HepG2 (cell line): ENCODE measurements around the gene CMIP. TPM values are rescaled to one million over a fixed set of nuclear protein-coding genes. Genes with fewer than 3 reads are reported as not detected.
A peak's percentile ranks its signal among the peaks of the same experiment; 100 is the strongest.

Experiments used
- ATAC-seq: fragments of 200-7000 bp; cut with Tn5 transposase; 3 replicates; pipeline ENCODE4 v1.9.1; 2020; ENCODE audit warnings: mild to moderate bottlenecking, moderate library complexity
- BruUV-seq: library from RNA; stranded (reverse); fragments of 400-500 nt; replicated peaks from 2 replicates; lab custom pipeline; 2021; lab: Mats Ljungman, UMichigan
- CTCF ChIA-PET: fragments of 300-600 bp; formaldehyde crosslinking; extraction: SDS; loops from one replicate; lab custom pipeline; 2021; ENCODE audit warnings: low total read pairs, inconsistent platforms, low intra/inter-chr PET ratio; lab: Yijun Ruan, JAX
- POLR2A ChIA-PET: fragments of 350-600 bp; sonication (Branson Sonifier 250); formaldehyde crosslinking; loops from one replicate; lab custom pipeline; 2020; ENCODE audit warnings: antibody characterized with exemption, inconsistent platforms; lab: Yijun Ruan, JAX
- DNase-seq: peaks from one replicate; pipeline ENCODE4 v3.0.0-alpha.2; 2015; ENCODE audit warnings: low spot score
- FAIRE-seq: peaks from 3 replicates; lab custom pipeline; 2011; peaks lifted over from hg19 to GRCh38; lab: Jason Lieb, UNC
- H2AFZ ChIP-seq: one replicate; pipeline ENCODE4 v1.6.1; 2011; ENCODE audit warnings: low read length, inconsistent platforms
- H3K27ac ChIP-seq: fragments of 300-600 bp; 3 replicates; pipeline ENCODE4 v1.8.0; 2011; ENCODE audit warnings: mixed run types, mild to moderate bottlenecking, mixed read lengths, low read length, inconsistent platforms; ENCODE audit not compliant: insufficient read depth; ENCODE audit errors: extremely low read length
- H3K27me3 ChIP-seq, 2 experiments: fragments of 200-600 bp in 1 of 2; 2 replicates in 1 of 2; 3 replicates in 1 of 2; pipeline versions ENCODE4 v1.6.0 to v1.8.0; 2011; ENCODE audit warnings: low read length in 2 of 2, mild to moderate bottlenecking in 2 of 2, moderate library complexity in 2 of 2, inconsistent platforms in 1 of 2; ENCODE audit not compliant: insufficient read depth in 2 of 2, control insufficient read depth in 1 of 2
- H3K36me3 ChIP-seq, 2 experiments: fragments of 200-600 bp in 1 of 2; replicated peaks in 1 of 2; 2 replicates in 1 of 2; 3 replicates in 1 of 2; pipeline versions ENCODE4 v1.5.1 to v1.8.0; 2011; ENCODE audit warnings: low read length in 2 of 2, inconsistent platforms in 1 of 2; ENCODE audit not compliant: insufficient read depth in 2 of 2, control insufficient read depth in 1 of 2
- H3K4me1 ChIP-seq: 2 replicates; pipeline ENCODE4 v1.5.1; 2012; ENCODE audit warnings: low read length, inconsistent platforms; ENCODE audit not compliant: insufficient read depth
- H3K4me2 ChIP-seq: 2 replicates; pipeline ENCODE4 v1.6.0; 2011; ENCODE audit warnings: low read depth, low read length, inconsistent platforms
- H3K4me3 ChIP-seq, 3 experiments: fragments of 200-600 bp in 1 of 3; sonication (generic), shearing (Covaris generic) in 1 of 3; replicated peaks in 1 of 3; 2 replicates each; pipeline ENCODE4 v1.5.1; 2011 to 2016; ENCODE audit warnings: low read length in 3 of 3, inconsistent platforms in 2 of 3, low read depth in 2 of 3, mild to moderate bottlenecking in 2 of 3, control low read depth in 1 of 3, mixed read lengths in 1 of 3; ENCODE audit not compliant: insufficient read depth in 1 of 3
- H3K79me2 ChIP-seq: one replicate; pipeline ENCODE4 v1.6.1; 2011; ENCODE audit warnings: low read length, inconsistent platforms; ENCODE audit not compliant: insufficient read depth
- H3K9ac ChIP-seq: 2 replicates; pipeline ENCODE4 v1.6.0; 2011; ENCODE audit warnings: mild to moderate bottlenecking, low read depth, low read length, inconsistent platforms; ENCODE audit not compliant: insufficient read depth
- H3K9me3 ChIP-seq: 2 replicates; pipeline ENCODE4 v1.5.1; 2012; ENCODE audit warnings: mild to moderate bottlenecking, low read length
- H4K20me1 ChIP-seq: 2 replicates; pipeline ENCODE4 v1.6.0; 2011; ENCODE audit warnings: inconsistent platforms, mild to moderate bottlenecking, low read length, moderate library complexity; ENCODE audit not compliant: insufficient read depth
- AFF4 ChIP-seq: sonication (generic); formaldehyde crosslinking; IDR thresholded peaks from 2 replicates; pipeline ENCODE4 v1.4.0; 2020; ENCODE audit warnings: missing genetic modification reagents
- ARID5B ChIP-seq: IDR thresholded peaks from 2 replicates; pipeline ENCODE4 v1.4.0; 2020; ENCODE audit warnings: mild to moderate bottlenecking, missing genetic modification reagents
- GATAD1 ChIP-seq: IDR thresholded peaks from 2 replicates; pipeline ENCODE4 v1.6.1; 2016; ENCODE audit warnings: missing genetic modification reagents, missing compliant biosample characterization
- HBP1 ChIP-seq: IDR thresholded peaks from 2 replicates; pipeline ENCODE4 v1.6.1; 2016; ENCODE audit warnings: low read depth, control low read depth
- NFE2L2 ChIP-seq: fragments of 150-350 bp; IDR thresholded peaks from 2 replicates; pipeline ENCODE4 v1.6.1; 2014; ENCODE audit warnings: low read length
- PPARG ChIP-seq: conservative IDR thresholded peaks from 2 replicates; pipeline ENCODE4 v1.6.1; 2016; ENCODE audit warnings: missing biosample characterization, missing genetic modification reagents
- PREB ChIP-seq: sonication (generic); formaldehyde crosslinking; IDR thresholded peaks from 2 replicates; pipeline ENCODE4 v1.4.0; 2020; ENCODE audit warnings: missing genetic modification reagents
- REL ChIP-seq: sonication (generic); formaldehyde crosslinking; conservative IDR thresholded peaks from 2 replicates; pipeline ENCODE4 v1.8.0; 2022; ENCODE audit warnings: mild to moderate bottlenecking, missing genetic modification reagents, moderate library complexity
- SIX1 ChIP-seq: sonication (generic); formaldehyde crosslinking; IDR thresholded peaks from 2 replicates; pipeline ENCODE4 v1.4.0; 2020; ENCODE audit warnings: missing genetic modification reagents, borderline replicate concordance
- TP53 ChIP-seq: sonication (generic); formaldehyde crosslinking; conservative IDR thresholded peaks from 2 replicates; pipeline ENCODE4 v1.4.0; 2020; ENCODE audit warnings: missing genetic modification reagents
- XBP1 ChIP-seq: sonication (generic); formaldehyde crosslinking; IDR thresholded peaks from 2 replicates; pipeline ENCODE4 v1.5.0; 2020; ENCODE audit warnings: missing genetic modification reagents
- YEATS4 ChIP-seq: sonication (generic); formaldehyde crosslinking; IDR thresholded peaks from 2 replicates; pipeline ENCODE4 v1.4.0; 2020; ENCODE audit warnings: missing genetic modification reagents, borderline replicate concordance
- ZNF20 ChIP-seq: sonication (generic); formaldehyde crosslinking; IDR thresholded peaks from 2 replicates; pipeline ENCODE4 v1.4.0; 2020; ENCODE audit warnings: mild to moderate bottlenecking, moderate library complexity, missing genetic modification reagents
- ZNF614 ChIP-seq: IDR thresholded peaks from 2 replicates; pipeline ENCODE4 v1.6.1; 2018; ENCODE audit warnings: missing biosample characterization, missing genetic modification reagents, inconsistent platforms, borderline replicate concordance
- WGBS: methylation state at CpG from one replicate; pipeline ENCODE4 v1.1.6; 2017; ENCODE audit warnings: low lambda C conversion rate; 5-methylcytosine and 5-hydroxymethylcytosine counted together
- in situ Hi-C: cut with HindIII; loops from 2 replicates; pipeline ENCODE4 v1.10.0; 2017; ENCODE audit warnings: low pct_unique_long_range_greater_than_20kb; ENCODE audit not compliant: extremely low pct_ligation_motif_present
- intact Hi-C: fragments of 100-400 bp; cut with micrococcal nuclease; formaldehyde crosslinking; loops from one replicate; pipeline ENCODE4 v1.10.0; 2022; ENCODE audit not compliant: unreplicated experiment
- polyA plus RNA-seq, 8 experiments: library from polyadenylated mRNA; depleted of rRNA in 3 of 8; stranded (reverse) in 7 of 8; unstranded in 1 of 8; fragments of >200 nt; fragmentation: Illumina TruSeq in 4 of 8; extraction: Trizol in 4 of 8; gene quantifications; 2 replicates each; pipeline versions ENCODE4 v1.2.1 to v1.2.3, GENCODE V29; 2011 to 2016; ENCODE audit warnings: low read depth in 4 of 8, missing spikeins in 1 of 8, mixed read lengths in 1 of 8; ENCODE audit not compliant: insufficient read depth in 1 of 8
- total RNA-seq, 5 experiments: library from RNA; depleted of rRNA; stranded (reverse); fragments of >200 nt; fragmentation: Illumina TruSeq; extraction: Trizol; gene quantifications; 2 replicates each; pipeline ENCODE4 v1.2.3, GENCODE V29; 2016; ENCODE audit warnings: low read depth in 1 of 5

The CMIP gene
- total and polyA plus RNA-seq, 2 of the 13 experiments (the other 11 are each of a cell fraction or from before 2014, with no cell fraction given): 10.9 to 18.1 TPM

GRCh38 chr16:81494888-81495287, 50.3 kb downstream of the CMIP start:
- peaks cover 95% of the 10 kb centered on the region for H4K20me1 ChIP-seq
- CTCF ChIA-PET: no interaction called here
- intact Hi-C loops (no loop called here), in situ Hi-C loops (no loop called here)
- WGBS: 100% methylated on average over 4 of the region's 4 CpGs
- peaks cover 18 to 52% of the 10 kb centered on the region in 2 experiments for H3K36me3 ChIP-seq
- DNase-seq (no peak), ATAC-seq (no peak), FAIRE-seq (peak; percentile 8)
- no TSS peak for BruUV-seq
- peaks cover 21% of the 10 kb centered on the region; the same call in 1 of the 2 replicates for H3K4me1 ChIP-seq
- POLR2A ChIA-PET: interaction anchor here (1.9 kb wide), 1 partner anchor 43 kb away, joined by 5 read pairs; no protein-coding TSS in a partner anchor
- H3K27me3 ChIP-seq: no peaks in the 10 kb centered on the region
- peaks cover 100% of the 10 kb centered on the region for H3K79me2 ChIP-seq
- no peak overlapping the region for H3K4me3 ChIP-seq
- no peak overlapping the region for H3K4me2 ChIP-seq
- H2AFZ ChIP-seq: no peak overlapping the region
- H3K9ac ChIP-seq: no peak overlapping the region
- H3K27ac ChIP-seq: no peak overlapping the region
- H3K9me3 ChIP-seq: no peaks in the 10 kb centered on the region
- TF ChIP-seq TP53 (CRISPR knock-in tag) (no peak), YEATS4 (CRISPR knock-in tag) (no peak), PPARG (CRISPR knock-in tag) (no peak), ZNF20 (CRISPR knock-in tag) (no peak), NFE2L2 (no peak), PREB (CRISPR knock-in tag) (no peak), AFF4 (CRISPR knock-in tag) (no peak), REL (CRISPR knock-in tag) (no peak), SIX1 (CRISPR knock-in tag) (no peak), ARID5B (CRISPR knock-in tag) (no peak), XBP1 (CRISPR knock-in tag) (no peak), GATAD1 (no peak), HBP1 (no peak), ZNF614 (no peak)
